Keratinocyte (primary cell): Measurements from ENCODE around the gene MKLN1. TPM values are rescaled to one million over a fixed set of nuclear protein-coding genes. Genes with fewer than 3 reads are reported as not detected.

Experiments
- DNase-seq: peaks from one replicate; pipeline ENCODE4 v3.0.0-alpha.2; 2011; ENCODE audit warnings: low read depth, missing footprints, low spot score
- FAIRE-seq: peaks from 2 replicates; lab custom pipeline; 2011; peaks lifted over from hg19 to GRCh38; lab: Jason Lieb, UNC
- H2AFZ ChIP-seq: 2 replicates; pipeline ENCODE4 v1.6.0; 2012; ENCODE audit warnings: low read length, control low read depth, inconsistent platforms; ENCODE audit not compliant: control insufficient read depth
- H3K27ac ChIP-seq: 2 replicates; pipeline ENCODE4 v1.5.1; 2011; ENCODE audit warnings: low read length; ENCODE audit not compliant: control insufficient read depth, insufficient read depth
- H3K27me3 ChIP-seq: 3 replicates; pipeline ENCODE4 v1.6.0; 2011; ENCODE audit warnings: low read length; ENCODE audit not compliant: control insufficient read depth, insufficient read depth; ENCODE audit errors: extremely low read depth
- H3K36me3 ChIP-seq, 2 experiments: 2 replicates in 1 of 2; 3 replicates in 1 of 2; pipeline ENCODE4 v1.5.1; 2011; ENCODE audit warnings: low read length in 2 of 2, mild to moderate bottlenecking in 1 of 2; ENCODE audit not compliant: control insufficient read depth in 2 of 2, insufficient read depth in 2 of 2; ENCODE audit errors: extremely low read depth in 1 of 2
- H3K4me1 ChIP-seq: 3 replicates; pipeline ENCODE4 v1.5.1; 2011; ENCODE audit warnings: low read length; ENCODE audit not compliant: control insufficient read depth, insufficient read depth; ENCODE audit errors: extremely low read depth
- H3K4me2 ChIP-seq: 3 replicates; pipeline ENCODE4 v1.6.0; 2011; ENCODE audit warnings: low read depth, low read length; ENCODE audit not compliant: control insufficient read depth, insufficient read depth; ENCODE audit errors: extremely low read depth
- H3K4me3 ChIP-seq, 3 experiments: fragments of 200-600 bp in 1 of 3; sonication (generic) in 1 of 3; 2 replicates in 2 of 3; 3 replicates in 1 of 3; pipeline ENCODE4 v1.5.1; 2011 to 2016; ENCODE audit warnings: low read length in 3 of 3, mild to moderate bottlenecking in 3 of 3, control low read depth in 2 of 3, inconsistent platforms in 1 of 3, low read depth in 1 of 3, mixed read lengths in 1 of 3, mixed run types in 1 of 3, moderate library complexity in 1 of 3; ENCODE audit not compliant: control insufficient read depth in 2 of 3, insufficient read depth in 2 of 3; ENCODE audit errors: extremely low read depth in 1 of 3
- H3K79me2 ChIP-seq: 2 replicates; pipeline ENCODE4 v1.6.0; 2012; ENCODE audit warnings: low read length; ENCODE audit not compliant: control insufficient read depth, insufficient read depth
- H3K9ac ChIP-seq: 3 replicates; pipeline ENCODE4 v1.6.0; 2011; ENCODE audit warnings: low read length; ENCODE audit not compliant: control insufficient read depth, insufficient read depth; ENCODE audit errors: extremely low read depth
- H3K9me1 ChIP-seq: 3 replicates; pipeline ENCODE4 v1.6.0; 2011; ENCODE audit warnings: low read length; ENCODE audit not compliant: control insufficient read depth, insufficient read depth; ENCODE audit errors: extremely low read depth
- H3K9me3 ChIP-seq: 2 replicates; pipeline ENCODE4 v1.5.1; 2012; ENCODE audit warnings: low read depth, low read length; ENCODE audit not compliant: control insufficient read depth
- H4K20me1 ChIP-seq: 3 replicates; pipeline ENCODE4 v1.6.0; 2011; ENCODE audit warnings: low read length; ENCODE audit not compliant: control insufficient read depth, insufficient read depth; ENCODE audit errors: extremely low read depth
- CTCF ChIP-seq, 3 experiments: IDR thresholded peaks in 1 of 3; conservative IDR thresholded peaks in 1 of 3; optimal IDR thresholded peaks in 1 of 3; 2 replicates in 2 of 3; 3 replicates in 1 of 3; pipeline versions ENCODE3 to v1.5.1; 2011; ENCODE audit warnings: low read length in 3 of 3, mild to moderate bottlenecking in 3 of 3, moderate library complexity in 2 of 3, control low read depth in 1 of 3, inconsistent platforms in 1 of 3; ENCODE audit not compliant: insufficient read depth in 2 of 3; ENCODE audit errors: extremely low read depth in 1 of 3
- EZH2 ChIP-seq: IDR thresholded peaks from one replicate; pipeline ENCODE4 v1.6.1; 2012; ENCODE audit warnings: inconsistent platforms, mild to moderate bottlenecking, low read length, moderate library complexity
- dilution Hi-C: fragments of 300-500 bp; cut with MboI; formaldehyde crosslinking; loops from one replicate; pipeline ENCODE4 v1.7.0; 2020; ENCODE audit warnings: low sequenced_read_pairs; ENCODE audit not compliant: extremely low pct_ligation_motif_present
- polyA plus RNA-seq, 5 experiments: library from polyadenylated mRNA; depleted of rRNA in 3 of 5; stranded (reverse) in 3 of 5; stranded (forward) in 1 of 5; unstranded in 1 of 5; fragments of >200 nt; gene quantifications; 1 replicate in 1 of 5; 2 replicates in 3 of 5; 3 replicates in 1 of 5; pipeline versions ENCODE4 v1.2.1 to v1.2.3, GENCODE V29; 2011 to 2012; ENCODE audit warnings: missing spikeins in 2 of 5, low read depth in 1 of 5, low replicate concordance in 1 of 5

Gene MKLN1
- polyA plus RNA-seq, 1 donor (not counting 4 experiments of a cell fraction or from before 2014, with no cell fraction given), result 43.8 TPM

GRCh38 chr7:131529617-131530016 is 201.9 kb downstream of the MKLN1 start:
- H3K4me2 ChIP-seq, result no peak overlapping the region
- no peaks in the 10 kb centered on the region for H3K79me2 ChIP-seq
- H3K27ac ChIP-seq, result no peak overlapping the region
- H3K4me1 ChIP-seq, result no peaks in the 10 kb centered on the region
- no peak overlapping the region for H3K9ac ChIP-seq
- dilution Hi-C loops, result no loop called here
- no peak overlapping the region for H3K4me3 ChIP-seq
- DNase-seq (no peak), FAIRE-seq (no peak)
- H3K9me3 ChIP-seq, result no peaks in the 10 kb centered on the region
- no peaks in the 10 kb centered on the region for H3K36me3 ChIP-seq
- H3K9me1 ChIP-seq, result no peaks in the 10 kb centered on the region
- H2AFZ ChIP-seq, result no peak overlapping the region
- TF ChIP-seq CTCF (optimal IDR thresholded peaks at IDR 0.05 in 1 of 3, IDR thresholded peaks at IDR 0.05 in 1 of 3, conservative IDR thresholded peaks at IDR 0.05 in 1 of 3; ENCODE audit: extremely low read depth in 1 of 3, insufficient read depth in 2 of 3, low read length in 3 of 3) (no peak), EZH2 (no peak)
- no peaks in the 10 kb centered on the region for H4K20me1 ChIP-seq
- H3K27me3 ChIP-seq, result no peaks in the 10 kb centered on the region

GRCh38 chr7:131530137-131530536 is 202.5 kb downstream of the MKLN1 start:
- dilution Hi-C loops, result no loop called here
- Histone ChIP-seq H3K4me3 (no peak overlapping the region), H3K36me3 (no peaks in the 10 kb centered on the region), H3K27me3 (no peaks in the 10 kb centered on the region), H2AFZ (no peak overlapping the region), H3K4me1 (no peaks in the 10 kb centered on the region), H3K9me1 (no peaks in the 10 kb centered on the region), H3K9ac (no peak overlapping the region), H3K4me2 (no peak overlapping the region), H3K27ac (no peak overlapping the region), H3K79me2 (no peaks in the 10 kb centered on the region), H4K20me1 (no peaks in the 10 kb centered on the region), H3K9me3 (no peaks in the 10 kb centered on the region)
- FAIRE-seq (no peak), DNase-seq (no peak)
- TF ChIP-seq CTCF (optimal IDR thresholded peaks at IDR 0.05 in 1 of 3, IDR thresholded peaks at IDR 0.05 in 1 of 3, conservative IDR thresholded peaks at IDR 0.05 in 1 of 3; ENCODE audit: extremely low read depth in 1 of 3, insufficient read depth in 2 of 3, low read length in 3 of 3), result no peak
- no peak for TF ChIP-seq EZH2
